Measurements from ENCODE around the gene INTS4.

DNA sequence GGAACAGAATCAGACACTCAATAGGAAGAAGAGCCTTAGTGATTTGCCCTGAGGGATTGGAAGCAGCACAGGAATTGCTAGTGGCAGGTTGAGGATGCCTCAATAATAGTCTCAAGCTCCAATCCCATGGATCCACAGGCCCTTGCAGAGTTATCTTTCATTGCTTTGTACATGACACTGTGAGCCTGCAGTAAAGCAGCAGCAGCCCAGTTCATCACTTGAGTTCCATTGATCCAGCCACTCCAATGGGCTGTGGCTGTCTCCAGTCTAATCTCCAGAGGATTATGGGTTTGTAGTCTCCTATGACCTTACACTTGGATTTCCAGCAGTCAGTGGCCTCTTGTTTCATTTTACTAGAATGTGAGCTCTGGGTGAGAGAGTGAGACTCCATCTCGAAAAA lies 128.1 kb downstream of the INTS4 start:
- TF ChIP-seq, protein P1, sequence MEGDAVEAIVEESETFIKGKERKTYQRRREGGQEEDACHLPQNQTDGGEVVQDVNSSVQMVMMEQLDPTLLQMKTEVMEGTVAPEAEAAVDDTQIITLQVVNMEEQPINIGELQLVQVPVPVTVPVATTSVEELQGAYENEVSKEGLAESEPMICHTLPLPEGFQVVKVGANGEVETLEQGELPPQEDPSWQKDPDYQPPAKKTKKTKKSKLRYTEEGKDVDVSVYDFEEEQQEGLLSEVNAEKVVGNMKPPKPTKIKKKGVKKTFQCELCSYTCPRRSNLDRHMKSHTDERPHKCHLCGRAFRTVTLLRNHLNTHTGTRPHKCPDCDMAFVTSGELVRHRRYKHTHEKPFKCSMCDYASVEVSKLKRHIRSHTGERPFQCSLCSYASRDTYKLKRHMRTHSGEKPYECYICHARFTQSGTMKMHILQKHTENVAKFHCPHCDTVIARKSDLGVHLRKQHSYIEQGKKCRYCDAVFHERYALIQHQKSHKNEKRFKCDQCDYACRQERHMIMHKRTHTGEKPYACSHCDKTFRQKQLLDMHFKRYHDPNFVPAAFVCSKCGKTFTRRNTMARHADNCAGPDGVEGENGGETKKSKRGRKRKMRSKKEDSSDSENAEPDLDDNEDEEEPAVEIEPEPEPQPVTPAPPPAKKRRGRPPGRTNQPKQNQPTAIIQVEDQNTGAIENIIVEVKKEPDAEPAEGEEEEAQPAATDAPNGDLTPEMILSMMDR (IDR thresholded peaks at IDR 0.05; ENCODE audit: insufficient read depth, low read length, poor library complexity, severe bottlenecking) = no peak
- TF ChIP-seq EZH2phosphoT487 (conservative IDR thresholded peaks at IDR 0.05; ENCODE audit: low read length) = no peak

Data from SU-DHL-6 (cell line).